ENCODE measurements around the gene SAMD4A.

Gene SAMD4A

GRCh38 chr14:54535646-54536045, 31.3 kb upstream of the SAMD4A start:
- no peak for TF ChIP-seq CTCF (IDR thresholded peaks at IDR 0.05)

DNA sequence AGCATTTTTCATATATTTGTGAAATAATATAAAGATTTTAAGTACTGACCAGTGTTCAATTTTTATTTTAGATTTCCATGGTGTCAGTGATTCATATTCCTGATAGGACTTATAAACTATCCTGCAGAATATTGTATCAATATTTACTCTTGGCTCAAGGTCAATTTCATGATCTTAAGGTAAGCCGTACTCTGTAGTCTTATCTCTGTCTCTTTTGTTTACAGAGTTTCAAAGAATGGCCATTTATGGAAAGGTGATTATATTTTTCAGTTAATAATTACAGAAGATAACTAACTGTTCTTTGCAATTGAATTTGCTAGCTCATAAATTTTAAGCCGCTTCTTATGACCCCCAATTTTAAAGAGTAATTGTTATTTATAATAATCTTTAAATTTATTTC, 29.3 kb upstream of the SAMD4A start:
- no peak for TF ChIP-seq CTCF (IDR thresholded peaks at IDR 0.05)

GRCh38 chr14:54538055-54538454, 28.9 kb upstream of the SAMD4A start:
- TF ChIP-seq CTCF (IDR thresholded peaks at IDR 0.05), result no peak

DNA sequence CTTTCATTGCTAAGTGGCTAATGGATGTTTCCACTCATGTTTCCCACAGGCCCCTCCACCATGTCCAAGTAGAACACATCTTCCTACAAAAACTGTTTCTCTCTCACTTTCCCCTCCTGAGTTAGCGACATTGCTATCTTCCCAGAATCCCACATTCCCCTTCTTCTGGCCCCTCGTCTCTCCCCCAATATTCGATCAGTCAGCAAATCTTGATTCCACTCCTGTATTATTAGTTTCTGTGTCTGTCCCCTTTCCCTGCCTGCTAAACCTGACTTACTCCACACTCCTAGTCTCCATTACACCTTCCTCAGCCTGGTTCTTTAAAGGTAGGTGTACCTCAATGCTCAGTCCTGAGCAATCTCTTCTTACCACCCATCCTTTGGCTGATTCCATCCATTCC, 19.3 kb upstream of the SAMD4A start:
- no peak for TF ChIP-seq CTCF (IDR thresholded peaks at IDR 0.05)

DNA sequence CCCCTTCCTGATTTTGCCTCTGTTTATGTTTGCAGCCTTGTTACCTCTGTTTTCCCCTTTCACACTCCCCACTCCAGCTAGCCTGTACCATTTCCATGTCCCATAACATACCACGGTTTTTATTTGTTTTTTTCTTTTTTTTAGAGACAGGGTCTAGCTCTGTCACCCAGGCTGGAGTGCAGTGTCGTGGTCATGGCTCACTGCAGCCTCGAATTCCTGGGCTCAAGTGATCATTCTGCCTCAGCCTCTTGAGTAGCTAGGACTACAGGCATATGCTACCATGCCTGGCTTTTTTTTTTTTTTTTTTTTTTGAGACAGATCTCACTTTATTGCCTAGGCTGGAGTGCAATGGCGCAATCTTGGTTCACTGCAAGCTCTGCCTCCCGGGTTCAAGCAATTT, 18.4 kb upstream of the SAMD4A start:
- no peak for TF ChIP-seq CTCF (IDR thresholded peaks at IDR 0.05)

GRCh38 chr14:54549862-54550261, 17.1 kb upstream of the SAMD4A start:
- TF ChIP-seq CTCF (IDR thresholded peaks at IDR 0.05), result no peak

DNA sequence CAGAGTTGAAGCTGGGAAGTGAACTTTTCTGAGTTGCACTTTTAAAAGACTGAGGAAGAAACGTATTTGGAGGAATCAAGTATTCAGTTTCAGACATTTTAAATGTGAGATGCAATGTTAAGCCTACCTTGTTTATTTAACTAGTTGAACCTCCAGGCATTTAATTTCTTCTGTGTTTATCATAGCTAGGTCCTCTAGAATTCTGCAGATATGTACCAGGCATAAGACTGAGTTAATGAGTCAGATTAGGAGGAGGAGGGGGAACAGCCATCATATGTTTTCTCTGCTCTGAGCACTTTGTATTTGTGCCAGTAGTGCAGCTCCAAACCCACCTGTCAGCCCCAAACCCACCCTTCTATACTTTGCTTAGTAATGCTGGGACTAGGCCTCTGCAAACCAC, 16.4 kb upstream of the SAMD4A start:
- TF ChIP-seq CTCF (IDR thresholded peaks at IDR 0.05), result no peak

DNA sequence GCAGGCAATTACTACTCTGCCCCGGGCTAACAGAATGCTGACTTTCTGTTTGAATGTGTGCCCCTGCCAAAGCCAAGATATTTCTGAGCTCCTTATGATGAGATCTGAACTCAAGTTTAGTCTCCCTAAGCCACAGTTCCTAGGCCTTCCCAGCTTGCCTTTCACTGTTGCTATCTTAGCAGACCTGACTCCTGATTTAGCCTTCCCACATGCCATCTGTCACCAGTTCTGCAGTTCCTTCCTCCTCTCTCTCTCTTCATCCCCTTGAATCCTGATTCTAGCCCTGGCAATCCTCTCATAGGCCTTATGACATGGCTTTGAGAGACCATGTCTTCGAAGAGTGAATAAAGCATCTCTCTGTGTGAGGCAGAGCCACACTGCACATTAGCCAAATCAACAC, 12.5 kb upstream of the SAMD4A start:
- TF ChIP-seq CTCF (IDR thresholded peaks at IDR 0.05), result no peak

Data from LNCAP (cell line).